ENCODE measurements around the gene PHTF2.

GRCh38 chr7:78002715-78003114 is 204.1 kb downstream of the PHTF2 start:
- TF ChIP-seq CTCF (conservative IDR thresholded peaks at IDR 0.05; ENCODE audit: low read depth, low read length) (no peak), MAZ (IDR thresholded peaks at IDR 0.05; ENCODE audit: borderline replicate concordance, low read depth, low read length) (no peak), RCOR1 (IDR thresholded peaks at IDR 0.05; ENCODE audit: insufficient replicate concordance, low read length) (no peak), POLR2A (IDR thresholded peaks at IDR 0.05; ENCODE audit: low read depth, low read length) (no peak), CEBPB (IDR thresholded peaks at IDR 0.05; ENCODE audit: low read depth, low read length) (no peak), SMC3 (IDR thresholded peaks at IDR 0.05; ENCODE audit: low read depth, low read length) (no peak), ELK1 (IDR thresholded peaks at IDR 0.05; ENCODE audit: borderline replicate concordance, low read depth, low read length) (no peak), RAD21 (IDR thresholded peaks at IDR 0.05; ENCODE audit: low read length) (no peak)

Data from IMR-90 (cell line).